Measurements from ENCODE around the gene PRM3.
A peak's percentile ranks its signal among the peaks of the same experiment; 100 is the strongest.
"Not testable (repeated sequence)": the region's sequence is repeated elsewhere in the genome, so short reads cannot be mapped to it uniquely, and the experiment has no call there.

The PRM3 gene

DNA sequence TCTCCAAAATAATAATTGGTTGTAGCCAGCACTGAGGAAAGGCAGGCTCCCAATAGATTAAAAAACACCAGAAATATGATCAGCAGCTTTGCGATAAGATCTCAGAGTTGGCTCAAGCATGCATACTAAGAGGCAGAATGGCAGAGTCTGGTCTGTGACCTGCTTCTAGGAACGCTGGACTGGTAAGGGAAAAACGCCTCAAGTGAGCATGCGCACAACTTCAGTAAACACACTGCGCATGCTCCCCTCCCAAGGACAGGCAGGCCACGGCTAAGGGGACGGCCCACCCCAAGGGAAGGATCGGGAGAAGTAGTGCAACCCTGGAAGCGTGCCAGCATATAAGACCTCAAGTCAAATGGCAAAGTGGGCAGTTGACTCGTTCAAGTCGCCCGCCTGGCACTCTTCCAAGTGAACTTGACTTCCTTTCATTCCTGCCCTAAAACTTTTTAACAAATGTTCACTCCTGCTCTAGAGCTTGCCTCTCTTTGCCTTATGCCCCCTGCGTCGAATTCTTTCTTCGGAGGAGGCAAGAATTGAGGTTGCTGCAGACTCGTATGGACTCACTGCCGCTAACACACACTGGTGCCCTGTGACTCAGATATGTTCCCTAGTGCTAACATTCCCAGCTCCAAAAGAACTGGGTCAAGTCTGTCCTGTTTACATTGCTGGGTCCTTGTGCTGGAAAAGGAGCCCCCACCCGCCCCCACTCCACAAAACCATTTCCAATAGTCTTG lies 30.1 kb upstream of the PRM3 start:
- no peak for DNase-seq (ENCODE audit: low read depth)

- DNase-seq (ENCODE audit: low read depth): no peak
Measured at GRCh38 chr16:11302977-11303376, 29.5 kb upstream of the PRM3 start.

DNA sequence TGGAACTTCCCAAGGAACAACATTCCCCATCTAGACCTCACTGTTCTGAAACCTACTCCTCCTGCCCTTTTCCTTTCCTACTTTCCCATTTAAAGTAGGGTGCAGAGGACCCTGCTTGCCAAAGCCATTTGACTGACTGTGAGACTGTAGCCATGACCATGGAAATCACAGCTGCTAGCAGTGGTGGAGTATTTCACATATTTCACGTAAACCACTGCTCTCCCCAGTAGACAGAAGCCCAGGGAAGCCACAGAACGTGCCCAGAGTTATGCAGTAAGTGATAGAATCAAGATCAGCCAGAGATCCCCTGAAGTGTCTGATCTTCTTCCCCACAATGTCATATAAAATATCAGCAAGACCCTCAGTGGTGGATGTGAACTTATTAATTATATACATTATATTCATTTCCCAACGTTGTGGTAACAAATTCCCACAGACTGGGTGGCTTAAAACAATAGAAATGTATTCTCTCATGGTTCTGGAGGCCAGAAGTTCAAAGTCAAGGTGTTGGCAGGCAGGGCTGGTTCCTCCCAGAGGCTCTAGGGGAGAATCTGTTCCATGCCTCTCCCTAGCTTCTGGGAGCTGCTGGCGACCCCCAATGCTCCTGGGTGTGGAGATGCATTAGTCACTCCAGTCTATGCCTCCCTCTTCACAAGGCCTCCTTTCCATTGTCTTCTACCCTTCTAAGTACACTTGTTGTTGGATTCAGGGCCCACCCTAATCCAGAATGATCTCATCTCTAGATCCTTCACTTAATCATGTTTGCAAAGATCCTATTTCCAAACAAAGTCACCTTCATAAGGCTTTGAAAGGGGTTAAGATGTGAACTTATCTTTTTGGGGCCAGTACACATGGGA lies 28.4 kb upstream of the PRM3 start:
- DNase-seq (ENCODE audit: low read depth): no peak

- DNase-seq (ENCODE audit: low read depth): no peak
Measured at GRCh38 chr16:11300560-11300892, 27.1 kb upstream of the PRM3 start.

GRCh38 chr16:11299865-11300559 lies 26.6 kb upstream of the PRM3 start:
- no peak for DNase-seq (ENCODE audit: low read depth)

GRCh38 chr16:11298950-11299547 lies 25.6 kb upstream of the PRM3 start:
- DNase-seq (ENCODE audit: low read depth): not testable (repeated sequence)

GRCh38 chr16:11298143-11298900 lies 24.9 kb upstream of the PRM3 start:
- DNase-seq (ENCODE audit: low read depth): no peak

- DNase-seq (ENCODE audit: low read depth): peak; percentile 35
Measured at GRCh38 chr16:11297492-11298142, 24.2 kb upstream of the PRM3 start.

GRCh38 chr16:11296706-11297491 lies 23.5 kb upstream of the PRM3 start:
- no peak for DNase-seq (ENCODE audit: low read depth)

DNA sequence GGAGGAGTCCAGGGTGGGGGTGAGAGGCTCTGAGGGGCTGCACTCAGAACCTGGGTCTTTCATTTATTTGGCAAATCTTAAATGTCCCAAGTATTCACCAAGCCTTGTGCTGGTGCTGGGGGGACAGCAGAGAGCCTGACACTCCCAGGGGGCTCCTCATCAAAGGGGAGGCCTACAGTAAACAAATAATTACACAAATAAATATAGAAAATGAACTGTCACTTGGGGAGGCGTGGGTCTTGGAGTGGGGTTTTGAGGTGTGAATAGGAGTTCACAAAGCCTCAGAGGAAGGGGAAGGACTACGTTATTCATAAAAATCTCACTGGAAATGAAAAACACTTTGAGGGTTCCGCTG lies 22.9 kb upstream of the PRM3 start:
- no peak for DNase-seq (ENCODE audit: low read depth)

GRCh38 chr16:11295672-11296071 lies 22.2 kb upstream of the PRM3 start:
- DNase-seq (ENCODE audit: low read depth): no peak

DNA sequence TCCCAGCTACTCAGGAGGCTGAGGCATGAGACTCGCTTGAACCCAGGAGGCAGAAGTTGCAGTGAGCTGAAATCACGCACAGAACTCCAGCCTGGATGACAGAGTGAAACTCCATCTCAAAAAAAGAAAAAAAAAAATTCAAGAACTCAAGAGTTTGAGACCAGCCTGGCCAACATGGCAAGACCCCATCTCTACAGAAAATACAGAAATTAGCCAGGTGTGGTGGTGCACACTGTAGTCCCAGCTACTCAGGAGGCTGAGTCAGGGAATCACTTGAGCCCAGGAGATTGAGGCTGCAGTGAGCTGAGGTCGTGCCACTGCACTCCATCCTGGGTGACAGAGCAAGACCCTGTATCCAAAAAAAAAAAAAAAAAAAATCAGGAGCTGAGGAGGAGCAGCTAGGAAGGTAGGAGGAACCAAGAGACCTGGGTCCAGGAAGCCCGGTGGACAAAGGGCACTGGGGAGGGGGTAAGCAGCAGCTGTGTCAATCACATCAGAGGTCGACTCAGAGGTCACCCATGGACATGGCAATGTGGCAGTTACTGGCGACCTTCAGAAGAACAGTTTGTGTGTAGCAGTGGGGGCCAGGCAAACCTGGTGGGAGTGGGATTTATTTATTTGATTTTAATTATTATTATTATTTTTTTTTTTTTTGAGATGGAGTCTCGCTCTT lies 18.8 kb upstream of the PRM3 start:
- no peak for DNase-seq (ENCODE audit: low read depth)

DNA sequence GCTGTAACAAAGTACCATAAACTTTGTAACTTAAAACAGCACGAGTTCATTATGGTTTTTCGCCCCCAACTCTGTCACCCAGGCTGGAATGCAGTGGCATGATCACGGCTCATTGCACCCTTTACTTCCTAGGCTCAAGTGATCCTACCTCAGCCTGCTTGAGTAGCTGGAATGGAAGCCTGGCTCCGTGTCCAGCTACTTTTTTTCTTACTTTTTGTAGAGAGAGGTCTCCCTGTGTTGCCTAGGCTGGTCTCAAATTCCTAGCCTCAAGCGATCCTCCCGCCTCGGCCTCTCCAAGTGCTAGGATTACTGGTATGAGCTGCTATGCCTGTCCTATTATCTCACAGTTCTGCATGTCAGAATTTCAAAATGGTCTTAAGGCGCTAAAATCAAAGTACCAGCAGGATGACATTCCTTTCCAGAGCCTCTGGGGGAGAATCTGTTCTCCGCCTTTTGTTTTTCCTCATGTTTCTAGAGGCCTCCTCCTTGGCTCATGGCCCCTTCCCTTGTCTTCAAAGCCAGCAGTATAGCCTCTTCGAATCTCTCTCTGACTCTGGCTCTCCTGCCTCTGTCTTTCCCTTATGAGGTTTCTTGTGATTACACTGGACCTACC lies 17.8 kb upstream of the PRM3 start:
- no peak for DNase-seq (ENCODE audit: low read depth)

GRCh38 chr16:11290102-11290893 lies 16.9 kb upstream of the PRM3 start:
- no peak for DNase-seq (ENCODE audit: low read depth)

DNA sequence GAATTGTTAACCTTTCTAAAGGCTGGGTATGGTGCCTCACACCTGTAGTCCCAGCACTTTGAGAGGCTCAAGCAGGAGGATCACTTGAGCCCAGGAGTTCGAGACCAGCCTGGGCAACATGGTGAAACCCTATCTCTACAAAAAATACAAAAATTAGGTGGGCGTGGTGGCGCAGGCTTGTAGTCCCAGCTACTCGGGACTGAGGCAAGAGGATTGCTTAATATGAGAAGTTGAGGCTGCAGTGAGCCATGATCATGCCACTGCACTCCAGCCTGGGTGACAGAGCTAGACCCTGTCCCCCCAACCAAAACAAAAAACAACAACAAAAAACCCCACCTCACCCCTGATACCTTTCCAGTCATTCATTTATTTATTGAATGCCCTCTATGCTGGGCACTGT lies 16.3 kb upstream of the PRM3 start:
- DNase-seq (ENCODE audit: low read depth): not testable (repeated sequence)

- no peak for DNase-seq (ENCODE audit: low read depth)
Measured at GRCh38 chr16:11289202-11289601, 15.8 kb upstream of the PRM3 start.

GRCh38 chr16:11285842-11286241 lies 12.4 kb upstream of the PRM3 start:
- DNase-seq (ENCODE audit: low read depth): no peak

DNA sequence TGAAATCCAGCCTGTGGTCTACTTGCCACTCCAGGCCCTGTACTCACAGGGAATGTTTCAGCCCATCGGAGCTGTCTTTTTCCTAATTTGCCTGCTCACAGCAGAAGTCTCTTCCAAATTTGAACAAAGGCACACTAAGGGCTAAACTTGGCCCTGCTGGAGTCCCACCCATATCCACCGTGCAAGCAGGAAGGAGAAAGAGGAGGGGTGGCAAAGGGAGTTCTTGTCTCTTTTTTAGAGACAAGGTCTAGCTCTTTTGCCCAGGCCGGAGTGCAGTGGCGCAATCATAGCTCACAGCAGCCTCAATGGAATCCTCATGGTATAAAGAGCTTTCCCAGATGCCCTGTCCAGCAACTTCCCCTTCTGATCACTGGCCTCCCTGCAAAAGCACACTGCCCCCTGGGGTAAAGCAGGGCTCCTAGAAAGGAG lies 10.4 kb upstream of the PRM3 start:
- DNase-seq (ENCODE audit: low read depth): no peak
